ENCODE measurements around the gene MARK2.

MARK2 gene

GRCh38 chr11:63907808-63908530 lies 69.1 kb downstream of the MARK2 start:
- Histone ChIP-seq H3K27ac (ENCODE audit: low read length) (no peak overlapping the region), H3K36me3 (ENCODE audit: control insufficient read depth, insufficient read depth, low read length) (peaks cover 9% of the 10 kb centered on the region), H3K4me3 (ENCODE audit: low read length) (no peak overlapping the region), H3K9me3 (ENCODE audit: control insufficient read depth, insufficient read depth, low read length) (no peaks in the 10 kb centered on the region), H3K27me3 (ENCODE audit: control insufficient read depth, insufficient read depth, low read length) (no peaks in the 10 kb centered on the region), H3K4me1 (ENCODE audit: control insufficient read depth, insufficient read depth, low read length) (peaks cover 19% of the 10 kb centered on the region)
- no CpG with 5 or more reads among the region's 21 CpGs for WGBS (ENCODE audit: insufficient coverage, insufficient read length)
- no peak for DNase-seq (ENCODE audit: low read depth, low spot score)

- Histone ChIP-seq H3K4me3 (ENCODE audit: low read length) (no peak overlapping the region), H3K4me1 (ENCODE audit: control insufficient read depth, insufficient read depth, low read length) (peaks cover 19% of the 10 kb centered on the region), H3K27ac (ENCODE audit: low read length) (no peak overlapping the region), H3K27me3 (ENCODE audit: control insufficient read depth, insufficient read depth, low read length) (no peaks in the 10 kb centered on the region), H3K36me3 (ENCODE audit: control insufficient read depth, insufficient read depth, low read length) (peaks cover 8% of the 10 kb centered on the region), H3K9me3 (ENCODE audit: control insufficient read depth, insufficient read depth, low read length) (no peaks in the 10 kb centered on the region)
- no peak for DNase-seq (ENCODE audit: low read depth, low spot score)
- no CpG with 5 or more reads among the region's 46 CpGs for WGBS (ENCODE audit: insufficient coverage, insufficient read length)
Measured at GRCh38 chr11:63908631-63909401, 69.9 kb downstream of the MARK2 start.

GRCh38 chr11:63909591-63910506 lies 70.9 kb downstream of the MARK2 start:
- Histone ChIP-seq H3K9me3 (ENCODE audit: control insufficient read depth, insufficient read depth, low read length) (no peaks in the 10 kb centered on the region), H3K36me3 (ENCODE audit: control insufficient read depth, insufficient read depth, low read length) (peaks cover 8% of the 10 kb centered on the region), H3K27me3 (ENCODE audit: control insufficient read depth, insufficient read depth, low read length) (no peaks in the 10 kb centered on the region), H3K4me1 (ENCODE audit: control insufficient read depth, insufficient read depth, low read length) (peaks cover 19% of the 10 kb centered on the region), H3K27ac (ENCODE audit: low read length) (no peak overlapping the region), H3K4me3 (ENCODE audit: low read length) (no peak overlapping the region)
- no peak for DNase-seq (ENCODE audit: low read depth, low spot score)
- WGBS (ENCODE audit: insufficient coverage, insufficient read length), result no CpG with 5 or more reads among the region's 24 CpGs

GRCh38 chr11:63910675-63911074 lies 71.8 kb downstream of the MARK2 start:
- Histone ChIP-seq H3K36me3 (ENCODE audit: control insufficient read depth, insufficient read depth, low read length) (peaks cover 8% of the 10 kb centered on the region), H3K4me1 (ENCODE audit: control insufficient read depth, insufficient read depth, low read length) (peaks cover 23% of the 10 kb centered on the region), H3K27me3 (ENCODE audit: control insufficient read depth, insufficient read depth, low read length) (no peaks in the 10 kb centered on the region), H3K9me3 (ENCODE audit: control insufficient read depth, insufficient read depth, low read length) (no peaks in the 10 kb centered on the region), H3K27ac (ENCODE audit: low read length) (no peak overlapping the region), H3K4me3 (ENCODE audit: low read length) (no peak overlapping the region)
- no peak for DNase-seq (ENCODE audit: low read depth, low spot score)
- no CpG with 5 or more reads among the region's 9 CpGs for WGBS (ENCODE audit: insufficient coverage, insufficient read length)

GRCh38 chr11:63911440-63911839 lies 72.5 kb downstream of the MARK2 start:
- Histone ChIP-seq H3K4me3 (ENCODE audit: low read length) (no peak overlapping the region), H3K36me3 (ENCODE audit: control insufficient read depth, insufficient read depth, low read length) (peaks cover 8% of the 10 kb centered on the region), H3K27ac (ENCODE audit: low read length) (no peak overlapping the region), H3K27me3 (ENCODE audit: control insufficient read depth, insufficient read depth, low read length) (no peaks in the 10 kb centered on the region), H3K4me1 (ENCODE audit: control insufficient read depth, insufficient read depth, low read length) (peaks cover 23% of the 10 kb centered on the region), H3K9me3 (ENCODE audit: control insufficient read depth, insufficient read depth, low read length) (no peaks in the 10 kb centered on the region)
- no CpG with 5 or more reads among the region's 8 CpGs for WGBS (ENCODE audit: insufficient coverage, insufficient read length)
- DNase-seq (ENCODE audit: low read depth, low spot score), result no peak

GRCh38 chr11:63911876-63912275 lies 73.0 kb downstream of the MARK2 start:
- Histone ChIP-seq H3K4me3 (ENCODE audit: low read length) (no peak overlapping the region), H3K27me3 (ENCODE audit: control insufficient read depth, insufficient read depth, low read length) (no peaks in the 10 kb centered on the region), H3K9me3 (ENCODE audit: control insufficient read depth, insufficient read depth, low read length) (no peaks in the 10 kb centered on the region), H3K27ac (ENCODE audit: low read length) (no peak overlapping the region), H3K36me3 (ENCODE audit: control insufficient read depth, insufficient read depth, low read length) (peaks cover 8% of the 10 kb centered on the region), H3K4me1 (ENCODE audit: control insufficient read depth, insufficient read depth, low read length) (peaks cover 23% of the 10 kb centered on the region)
- DNase-seq (ENCODE audit: low read depth, low spot score), result no peak
- no CpG with 5 or more reads among the region's 22 CpGs for WGBS (ENCODE audit: insufficient coverage, insufficient read length)

GRCh38 chr11:63912678-63913077 lies 73.8 kb downstream of the MARK2 start:
- no peak overlapping the region for H3K27ac ChIP-seq (ENCODE audit: low read length)
- peaks cover 8% of the 10 kb centered on the region for H3K36me3 ChIP-seq (ENCODE audit: control insufficient read depth, insufficient read depth, low read length)
- no peaks in the 10 kb centered on the region for H3K27me3 ChIP-seq (ENCODE audit: control insufficient read depth, insufficient read depth, low read length)
- H3K4me1 ChIP-seq (ENCODE audit: control insufficient read depth, insufficient read depth, low read length), result peaks cover 20% of the 10 kb centered on the region
- H3K9me3 ChIP-seq (ENCODE audit: control insufficient read depth, insufficient read depth, low read length), result no peaks in the 10 kb centered on the region
- no peak for DNase-seq (ENCODE audit: low read depth, low spot score)
- no peak overlapping the region for H3K4me3 ChIP-seq (ENCODE audit: low read length)
- no CpG with 5 or more reads among the region's 7 CpGs for WGBS (ENCODE audit: insufficient coverage, insufficient read length)

GRCh38 chr11:63913866-63914830 lies 75.2 kb downstream of the MARK2 start:
- DNase-seq (ENCODE audit: low read depth, low spot score), result no peak
- H3K4me3 ChIP-seq (ENCODE audit: low read length), result no peak overlapping the region
- no CpG with 5 or more reads among the region's 34 CpGs for WGBS (ENCODE audit: insufficient coverage, insufficient read length)
- no peaks in the 10 kb centered on the region for H3K9me3 ChIP-seq (ENCODE audit: control insufficient read depth, insufficient read depth, low read length)
- H3K27me3 ChIP-seq (ENCODE audit: control insufficient read depth, insufficient read depth, low read length), result no peaks in the 10 kb centered on the region
- peaks cover 11% of the 10 kb centered on the region for H3K4me1 ChIP-seq (ENCODE audit: control insufficient read depth, insufficient read depth, low read length)
- peaks cover 8% of the 10 kb centered on the region for H3K36me3 ChIP-seq (ENCODE audit: control insufficient read depth, insufficient read depth, low read length)
- H3K27ac ChIP-seq (ENCODE audit: low read length), result no peak overlapping the region

GRCh38 chr11:63914896-63915691 lies 76.2 kb downstream of the MARK2 start:
- H3K27ac ChIP-seq (ENCODE audit: low read length), result no peak overlapping the region
- no peaks in the 10 kb centered on the region for H3K9me3 ChIP-seq (ENCODE audit: control insufficient read depth, insufficient read depth, low read length)
- H3K4me3 ChIP-seq (ENCODE audit: low read length), result peak overlapping the region; percentile 65; the same call in 1 of the 2 replicates

More at GRCh38 chr11:63914896-63915691, 76.2 kb downstream of the MARK2 start:
- no peak for DNase-seq (ENCODE audit: low read depth, low spot score)
- peaks cover 8% of the 10 kb centered on the region for H3K36me3 ChIP-seq (ENCODE audit: control insufficient read depth, insufficient read depth, low read length)
- no CpG with 5 or more reads among the region's 20 CpGs for WGBS (ENCODE audit: insufficient coverage, insufficient read length)
- no peaks in the 10 kb centered on the region for H3K27me3 ChIP-seq (ENCODE audit: control insufficient read depth, insufficient read depth, low read length)
- peaks cover 13% of the 10 kb centered on the region for H3K4me1 ChIP-seq (ENCODE audit: control insufficient read depth, insufficient read depth, low read length)

Data from iPS DF 6.9 (cell line).